HG03457 (cell line): ENCODE measurements around the gene STOML3.
"Not testable (repeated sequence)": the region's sequence is repeated elsewhere in the genome, so short reads cannot be mapped to it uniquely, and the experiment has no call there.

Experiments
- ATAC-seq: cut with Tn5 transposase; IDR thresholded peaks from one replicate; pipeline ENCODE4 v1.9.1; 2021; ENCODE audit warnings: moderate number of reproducible peaks; ENCODE audit not compliant: unreplicated experiment

The STOML3 gene, protein sequence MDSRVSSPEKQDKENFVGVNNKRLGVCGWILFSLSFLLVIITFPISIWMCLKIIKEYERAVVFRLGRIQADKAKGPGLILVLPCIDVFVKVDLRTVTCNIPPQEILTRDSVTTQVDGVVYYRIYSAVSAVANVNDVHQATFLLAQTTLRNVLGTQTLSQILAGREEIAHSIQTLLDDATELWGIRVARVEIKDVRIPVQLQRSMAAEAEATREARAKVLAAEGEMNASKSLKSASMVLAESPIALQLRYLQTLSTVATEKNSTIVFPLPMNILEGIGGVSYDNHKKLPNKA

DNA sequence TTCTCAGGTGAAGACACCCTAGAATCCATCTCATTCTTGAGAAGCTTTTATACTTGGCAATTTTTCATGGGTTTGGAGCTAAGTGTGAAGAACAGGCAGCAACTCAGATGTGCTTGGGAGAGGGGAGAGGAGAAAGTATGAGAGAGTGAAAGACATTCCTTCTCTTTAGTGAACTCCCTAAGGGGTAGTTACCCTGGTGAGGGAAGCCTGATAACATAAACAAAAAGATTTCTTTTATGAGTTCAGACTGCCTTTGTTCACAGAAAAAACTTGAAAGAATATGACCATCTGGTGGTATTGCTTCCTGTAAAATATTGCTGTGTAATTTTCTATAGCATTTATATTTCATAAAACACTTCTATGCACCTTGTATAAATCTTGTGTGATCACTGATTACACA is at the start of gene STOML3:
Gene STOML3 (minus strand): TSS at position 139 of the 400 bp plus-strand sequence. CDS start 110 bp downstream, at position 29.
- ATAC-seq, result no peak

DNA sequence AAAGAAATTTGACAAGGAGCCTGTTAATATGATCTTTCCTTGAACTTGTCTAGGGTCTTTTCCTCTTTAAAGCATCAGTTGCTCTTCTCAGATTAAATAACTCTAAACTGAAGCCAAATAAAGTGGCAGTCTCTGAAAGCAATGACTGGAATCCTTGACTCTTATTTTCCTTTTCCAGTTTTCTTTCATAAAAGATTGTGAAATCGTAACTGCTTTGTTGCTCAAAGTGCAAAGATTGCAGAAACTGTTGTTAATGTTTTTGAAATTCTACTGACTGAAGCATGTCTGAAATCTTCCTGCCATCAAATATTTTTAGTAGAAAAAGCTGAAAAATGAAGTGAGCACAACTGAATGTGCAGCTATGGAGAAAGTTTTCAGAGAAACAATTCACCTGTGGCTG is 49.6 kb upstream of the STOML3 start:
- ATAC-seq, result no peak

DNA sequence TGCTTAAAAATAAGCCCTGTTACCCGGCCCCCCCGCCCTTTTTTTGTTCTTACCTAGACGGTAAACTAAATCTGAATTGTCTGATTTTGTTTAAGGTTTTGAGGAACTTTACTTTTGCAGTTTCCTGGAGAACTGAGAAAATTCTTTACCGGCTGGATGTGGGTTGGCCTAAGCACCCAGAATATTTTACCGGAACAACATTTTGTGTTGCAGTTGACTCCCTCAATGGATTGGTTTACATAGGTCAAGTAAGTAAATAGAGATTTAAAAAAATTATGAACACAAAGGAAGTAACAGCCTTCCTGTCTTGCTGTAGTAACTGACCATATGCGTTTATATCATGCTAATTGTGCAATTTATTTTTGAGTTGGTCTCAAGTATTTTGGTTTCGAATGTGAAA is 48.4 kb upstream of the STOML3 start:
- ATAC-seq, result no peak

DNA sequence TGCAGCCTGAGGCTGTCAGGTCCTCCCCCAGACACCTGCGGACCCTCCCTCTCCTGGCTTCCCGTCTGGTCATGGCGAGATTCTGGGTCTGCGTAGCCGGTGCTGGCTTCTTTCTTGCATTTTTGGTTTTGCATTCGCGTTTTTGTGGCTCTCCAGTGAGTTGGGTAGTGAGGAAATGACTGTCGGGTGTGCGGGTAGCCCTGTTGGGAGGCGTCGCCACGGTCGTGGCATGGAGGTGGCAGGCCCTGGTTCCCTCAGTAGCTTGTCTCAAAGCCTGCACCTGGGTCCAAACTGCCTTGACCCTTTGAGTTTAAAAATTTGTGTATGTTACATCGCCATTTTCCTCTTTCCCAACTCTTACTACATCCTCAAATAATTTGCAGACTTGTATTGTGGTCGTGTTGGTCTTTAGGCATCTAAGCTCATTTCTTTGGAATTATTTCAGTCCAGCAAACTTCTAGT is 48.0 kb upstream of the STOML3 start:
- peak; percentile 29 for ATAC-seq

DNA sequence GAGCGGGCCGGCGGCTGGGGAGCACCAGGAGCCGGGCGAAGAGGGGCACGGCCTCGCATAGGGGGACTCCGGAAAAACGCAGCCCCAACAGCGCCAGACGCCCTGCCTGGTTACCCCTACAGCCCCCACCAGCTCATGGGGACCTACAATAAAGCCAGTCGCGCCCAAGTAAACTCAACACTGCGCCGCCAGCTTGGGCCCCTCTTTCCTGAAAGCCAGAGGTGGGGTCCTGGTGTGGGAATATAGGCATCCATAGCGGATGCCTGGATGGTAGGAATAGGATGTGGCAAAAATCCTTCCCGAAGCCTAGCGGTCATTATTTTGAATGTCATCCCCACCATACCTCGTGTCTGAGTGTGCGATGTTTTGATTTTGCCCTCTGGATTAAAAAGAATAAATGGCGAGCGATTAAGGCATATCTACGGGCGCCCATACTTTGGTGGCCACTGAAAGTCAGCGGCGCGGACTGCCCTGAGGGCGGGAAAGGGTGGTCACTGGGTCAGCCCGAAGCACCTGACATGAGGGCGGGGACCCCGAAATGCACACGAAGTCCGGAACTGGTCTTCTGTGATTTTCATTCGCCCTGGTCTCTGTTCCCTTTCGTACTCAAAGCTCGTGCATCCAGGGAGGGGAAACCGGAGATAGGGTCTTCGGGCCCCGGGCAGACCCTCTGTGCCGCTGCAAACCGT is 47.4 kb upstream of the STOML3 start, which contains the start of the genes NHLRC3 and PROSER1:
Gene NHLRC3 (plus strand): TSS at position 577 of the 689 bp plus-strand sequence. CDS start 184 bp downstream, outside the sequence.
Gene PROSER1 (minus strand): TSS at position 210 of the 689 bp plus-strand sequence. CDS start 847 bp downstream, outside the sequence.
- peak; percentile 54 for ATAC-seq

DNA sequence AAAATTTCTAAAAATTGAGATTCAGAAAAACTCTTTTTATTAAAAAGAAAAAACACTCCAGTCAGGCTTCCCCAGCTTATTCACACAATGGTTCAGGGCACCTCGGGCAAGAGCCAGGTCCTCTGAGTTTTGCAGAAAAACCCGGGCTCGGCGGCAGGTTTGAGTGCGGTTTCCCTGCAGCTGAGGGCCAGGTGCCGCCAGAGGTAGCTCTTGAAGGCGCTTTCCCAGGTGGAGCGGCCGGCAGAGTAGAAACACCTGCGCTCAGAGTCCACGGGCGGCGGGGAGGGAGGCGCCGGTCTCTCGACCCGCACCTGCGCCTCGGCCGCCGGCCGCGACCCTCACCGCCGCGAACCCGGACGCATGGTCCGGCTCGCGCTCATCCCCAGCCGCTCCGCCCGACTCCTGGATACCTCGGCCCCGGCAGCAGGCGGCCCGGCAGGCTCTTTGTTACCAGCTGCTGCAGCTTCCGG is 46.8 kb upstream of the STOML3 start:
- peak; percentile 13 for ATAC-seq

DNA sequence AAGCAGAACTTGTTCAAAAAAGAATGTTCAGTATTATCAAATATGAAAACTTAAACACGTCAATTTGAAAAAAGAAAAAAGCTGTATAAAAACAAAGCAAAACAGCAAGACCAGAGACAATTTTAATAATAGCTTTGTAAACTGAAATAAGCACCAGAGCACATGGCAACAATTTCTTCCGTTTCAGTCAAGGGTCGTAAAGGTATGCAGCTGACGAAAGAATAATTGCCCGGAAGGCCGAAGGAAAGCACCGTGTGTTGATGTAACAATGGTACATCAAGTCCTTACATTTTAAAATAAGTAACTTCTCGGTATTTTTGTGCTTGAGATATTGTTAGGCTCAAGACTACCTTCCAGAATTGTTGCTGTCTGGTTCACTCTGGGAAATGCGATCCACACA is 45.6 kb upstream of the STOML3 start:
- ATAC-seq, result no peak

DNA sequence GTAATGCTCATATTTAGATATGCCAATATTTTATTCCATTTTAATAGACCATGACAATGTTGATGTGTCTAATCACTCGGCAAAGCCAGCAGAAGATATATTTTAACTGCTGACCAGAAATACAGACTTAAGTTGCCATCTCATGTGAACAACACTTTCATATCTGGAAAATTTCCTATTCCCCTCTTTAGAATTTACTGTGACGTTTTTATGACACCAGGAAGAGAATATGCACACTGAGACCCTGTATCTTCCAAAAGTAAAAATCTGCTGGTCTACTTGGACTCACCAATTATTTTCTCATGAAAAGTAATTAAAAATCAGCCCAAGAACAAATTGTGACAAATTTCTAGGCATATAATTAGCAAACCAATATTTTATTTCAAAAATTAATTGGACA is 45.2 kb upstream of the STOML3 start:
- no peak for ATAC-seq

DNA sequence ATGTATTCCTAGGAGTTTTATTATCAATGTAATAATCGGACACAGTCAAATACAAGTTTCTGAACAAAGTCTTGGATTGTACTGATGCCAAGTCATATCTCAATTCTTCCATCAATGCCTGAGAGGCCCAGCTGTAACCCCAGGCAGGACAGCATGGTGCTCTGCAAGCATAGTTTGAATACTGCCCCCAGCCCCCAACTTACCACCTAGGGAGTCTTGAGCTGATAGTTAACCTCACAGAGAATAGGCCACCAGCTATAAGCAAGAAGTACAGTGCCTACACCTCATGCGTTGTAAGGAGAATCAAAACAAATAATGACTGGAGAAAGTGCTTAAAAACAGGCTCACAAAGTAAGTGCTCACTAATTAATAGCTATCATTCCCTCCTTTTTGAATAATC is 44.6 kb upstream of the STOML3 start:
- ATAC-seq, result no peak

DNA sequence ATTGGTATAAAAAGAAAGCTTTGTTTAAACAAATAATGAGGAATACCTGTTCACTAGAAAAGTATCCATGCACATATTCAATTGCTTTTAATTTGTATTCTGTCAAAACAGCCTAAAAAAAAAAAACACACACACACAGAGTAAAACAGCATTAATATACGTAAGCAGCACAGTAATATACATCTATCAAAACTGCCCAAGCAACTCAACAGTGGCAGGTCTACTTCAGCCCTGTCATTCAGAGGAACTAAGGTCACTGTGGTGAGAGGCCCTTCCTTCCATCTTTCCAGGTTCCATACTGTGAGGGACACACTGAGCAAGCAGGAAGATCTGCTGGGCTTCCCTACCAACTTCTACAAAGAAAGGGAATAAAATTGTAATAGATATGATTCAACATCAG is 43.5 kb upstream of the STOML3 start:
- no peak for ATAC-seq

DNA sequence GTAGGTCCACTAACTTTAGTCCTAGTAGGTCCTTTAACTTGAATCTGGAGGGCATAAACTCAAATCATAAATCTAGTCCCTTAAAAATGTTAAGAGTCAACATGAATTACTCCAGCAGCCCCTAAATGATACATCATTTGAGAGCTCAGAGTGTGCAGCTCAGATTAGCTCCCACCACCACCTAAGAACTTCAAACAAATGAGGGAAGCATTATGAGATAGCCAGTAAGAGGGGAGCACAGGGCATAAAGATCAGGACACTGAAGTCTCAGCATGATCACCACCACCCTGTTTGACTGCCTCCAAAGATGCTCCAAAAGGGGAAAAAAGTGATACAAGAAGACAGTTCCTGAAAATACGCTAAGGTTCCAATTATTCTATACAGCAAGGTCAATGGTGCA is 41.5 kb upstream of the STOML3 start:
- no peak for ATAC-seq

DNA sequence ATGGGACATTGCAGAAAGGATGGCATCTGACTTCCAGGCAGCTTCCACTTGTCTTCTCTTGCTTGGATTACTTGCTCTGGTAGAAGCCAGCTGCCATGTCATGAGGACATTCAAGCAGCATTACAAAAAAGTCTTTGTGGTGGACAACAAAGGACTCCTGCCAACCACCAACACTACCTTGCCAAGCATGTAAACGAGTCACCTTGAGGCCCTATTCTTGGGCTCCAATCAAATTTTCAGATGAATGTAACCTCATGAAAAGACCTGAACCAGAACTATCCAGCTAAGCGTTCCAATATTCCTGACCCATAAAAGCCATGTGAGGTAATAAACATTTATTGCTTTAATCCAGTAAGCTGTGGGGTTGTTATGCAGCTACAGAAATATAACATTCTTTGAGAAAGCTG is 34.8 kb upstream of the STOML3 start:
- no peak for ATAC-seq

DNA sequence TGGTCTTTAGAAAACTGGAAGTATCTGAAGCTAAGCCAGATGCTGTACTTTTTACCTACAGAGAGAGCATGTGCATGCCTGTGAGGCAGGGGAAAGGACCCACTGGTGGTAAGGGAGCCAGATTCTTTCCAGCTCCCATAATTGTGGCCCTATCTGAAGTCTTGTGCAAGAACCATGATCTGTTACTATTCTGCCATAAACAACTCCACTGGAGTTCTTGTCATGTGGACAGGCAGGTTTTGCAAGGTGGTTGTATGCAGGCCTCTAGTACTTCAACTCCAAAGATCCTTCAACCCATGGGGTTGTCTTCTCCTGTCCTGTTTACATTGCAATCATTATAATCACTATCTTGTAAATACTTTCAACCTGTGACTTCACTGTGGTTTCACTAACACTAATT is 33.1 kb upstream of the STOML3 start:
- no peak for ATAC-seq

DNA sequence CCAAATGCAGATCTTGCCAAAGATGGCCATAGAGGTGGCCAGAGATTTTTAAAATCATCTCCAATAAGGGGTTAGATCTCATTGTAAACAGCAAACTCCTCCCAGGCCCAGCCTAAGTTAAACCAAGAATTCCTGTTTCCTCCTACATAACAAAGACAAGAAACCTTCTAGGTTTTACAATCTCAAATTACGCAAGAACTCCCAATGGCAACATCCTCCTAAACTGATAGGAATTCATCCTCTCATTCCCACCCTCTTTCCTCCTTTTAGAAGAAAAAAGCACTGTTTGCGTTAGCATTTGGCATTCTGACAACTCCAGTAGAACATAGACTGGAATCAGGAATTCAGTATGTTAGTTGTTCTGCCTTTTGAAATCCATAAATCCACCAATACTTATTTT is 32.7 kb upstream of the STOML3 start:
- no peak for ATAC-seq

DNA sequence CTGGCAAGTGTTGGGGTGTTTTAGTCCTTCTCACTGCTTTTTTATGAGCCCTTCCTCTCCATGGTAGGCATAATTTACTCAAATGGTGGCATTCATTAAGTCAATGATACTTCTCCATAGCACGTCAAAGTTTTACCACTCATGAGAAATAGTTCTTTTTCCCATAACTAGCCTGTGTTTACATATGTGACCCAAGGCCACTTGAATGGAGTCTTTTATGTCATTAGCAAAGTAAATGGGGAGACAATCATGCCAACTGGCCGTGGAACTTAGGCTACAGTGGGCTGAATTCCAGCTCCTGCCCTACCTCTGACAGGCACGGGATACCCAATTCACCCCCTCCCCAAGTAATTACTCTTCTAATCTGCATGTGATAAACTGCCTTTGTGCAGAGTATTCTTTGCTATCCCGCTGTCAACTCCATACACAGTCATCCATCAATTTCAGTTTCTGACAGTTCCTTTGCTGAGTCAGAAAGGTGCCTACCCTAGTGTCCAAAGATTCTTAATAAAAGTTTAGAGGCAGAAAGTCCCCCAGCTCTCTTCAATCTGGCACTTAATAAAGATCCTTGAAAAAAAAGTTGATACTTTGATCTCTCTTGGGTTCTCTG is 30.3 kb upstream of the STOML3 start:
- no peak for ATAC-seq

DNA sequence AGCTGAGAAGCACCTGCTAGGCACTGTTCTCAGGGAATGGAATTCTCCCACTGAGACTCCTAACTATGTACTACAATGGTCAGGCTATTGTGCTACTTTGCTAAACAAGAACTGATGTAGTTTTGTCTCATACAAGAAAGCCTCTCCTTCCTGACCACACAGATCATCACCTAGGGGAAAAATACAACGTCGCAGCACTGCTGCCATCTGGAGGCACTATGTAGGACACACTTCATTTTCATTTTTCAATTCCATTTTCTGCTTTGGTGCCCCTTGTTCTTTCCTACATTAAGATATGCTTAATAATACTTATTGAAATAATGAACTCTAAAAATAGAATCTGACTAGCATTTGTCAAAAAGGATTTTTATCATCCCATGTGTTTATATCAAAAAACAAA is 26.2 kb upstream of the STOML3 start:
- peak; percentile 72 for ATAC-seq

DNA sequence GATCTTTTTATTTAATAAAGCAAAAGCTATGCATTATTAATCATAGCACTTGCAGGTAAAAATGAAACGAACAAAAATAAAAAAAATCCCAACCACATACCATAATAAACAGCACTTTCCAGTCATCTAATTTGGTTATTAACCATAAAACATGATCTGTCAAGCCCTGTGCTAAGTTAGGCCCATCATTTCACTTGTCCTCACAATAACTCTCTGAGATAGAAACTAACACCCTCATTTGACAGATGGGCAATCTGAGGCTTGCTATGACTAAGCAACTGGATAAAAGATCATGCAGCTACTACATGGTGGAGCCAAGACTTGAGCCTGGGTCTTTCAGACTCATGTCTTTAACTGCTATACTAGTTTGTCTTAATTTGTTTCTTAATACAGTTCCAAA is 25.5 kb upstream of the STOML3 start:
- ATAC-seq, result peak; percentile 81

DNA sequence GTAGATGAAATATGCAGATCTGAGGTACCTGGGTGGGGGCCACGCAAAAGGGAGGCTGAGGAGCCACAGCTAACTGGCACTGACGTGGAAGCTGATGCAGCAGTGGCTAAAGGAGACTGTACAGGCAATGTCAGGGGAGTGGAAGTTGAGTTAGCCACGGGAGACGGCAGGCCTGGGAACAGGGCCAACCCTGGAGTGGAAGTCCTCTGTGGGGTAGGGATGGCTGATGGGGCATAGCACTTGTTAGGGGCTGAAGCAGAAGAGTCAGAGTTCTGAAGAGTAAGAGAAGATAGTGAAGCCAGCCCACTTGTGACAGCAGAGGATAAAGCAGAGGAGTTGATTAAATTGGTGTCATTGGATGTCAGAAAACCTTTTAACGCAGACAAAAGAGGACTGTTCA is 22.8 kb upstream of the STOML3 start:
- ATAC-seq, result no peak

DNA sequence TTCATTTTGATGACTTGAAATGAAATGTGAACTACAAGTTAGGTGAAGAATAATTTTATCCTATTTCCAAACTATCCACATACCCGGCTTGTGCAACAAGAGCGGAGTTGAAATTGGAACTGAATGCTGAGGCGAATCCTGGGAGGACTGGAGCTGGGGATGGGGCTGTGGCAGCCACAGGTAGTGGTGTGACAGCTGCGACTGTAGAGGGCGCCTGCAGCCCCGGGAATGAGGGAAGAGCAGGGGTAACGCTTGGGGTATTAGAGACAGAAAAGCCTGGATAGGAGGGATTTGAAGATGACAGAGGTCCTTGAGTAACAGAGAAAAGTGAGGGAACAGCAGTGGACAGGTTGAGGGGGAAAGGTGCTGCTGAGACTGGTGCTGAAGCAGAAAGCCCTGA is 22.0 kb upstream of the STOML3 start:
- no peak for ATAC-seq

DNA sequence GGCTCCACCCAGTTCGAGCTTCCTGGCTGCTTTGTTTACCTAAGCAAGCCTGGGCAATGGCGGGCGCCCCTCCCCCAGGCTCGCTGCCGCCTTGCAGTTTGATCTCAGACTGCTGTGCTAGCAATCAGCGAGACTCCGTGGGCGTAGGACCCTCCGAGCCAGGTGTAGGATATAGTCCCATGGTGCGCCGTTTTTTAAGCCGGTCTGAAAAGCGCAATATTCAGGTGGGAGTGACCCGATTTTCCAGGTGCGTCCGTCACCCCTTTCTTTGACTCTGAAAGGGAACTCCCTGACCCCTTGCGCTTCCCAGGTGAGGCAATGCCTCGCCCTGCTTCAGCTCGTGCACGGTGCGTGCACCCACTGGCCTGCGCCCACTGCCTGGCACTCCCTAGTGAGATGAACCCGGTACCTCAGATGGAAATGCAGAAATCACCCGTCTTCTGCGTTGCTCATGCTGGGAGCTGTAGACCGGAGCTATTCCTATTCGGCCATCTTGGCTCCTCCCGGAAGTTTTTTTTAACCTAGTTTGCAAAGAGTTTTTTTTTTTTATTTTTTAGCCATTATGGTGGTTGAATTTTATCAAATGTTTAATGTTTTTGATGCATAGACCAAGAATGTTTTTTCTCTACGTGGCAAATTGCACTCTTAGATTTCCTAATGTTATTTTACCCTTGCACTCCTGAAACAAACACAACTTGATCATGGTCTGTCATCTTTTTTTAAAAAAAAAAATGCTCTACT is 15.9 kb upstream of the STOML3 start:
- not testable (repeated sequence) for ATAC-seq

DNA sequence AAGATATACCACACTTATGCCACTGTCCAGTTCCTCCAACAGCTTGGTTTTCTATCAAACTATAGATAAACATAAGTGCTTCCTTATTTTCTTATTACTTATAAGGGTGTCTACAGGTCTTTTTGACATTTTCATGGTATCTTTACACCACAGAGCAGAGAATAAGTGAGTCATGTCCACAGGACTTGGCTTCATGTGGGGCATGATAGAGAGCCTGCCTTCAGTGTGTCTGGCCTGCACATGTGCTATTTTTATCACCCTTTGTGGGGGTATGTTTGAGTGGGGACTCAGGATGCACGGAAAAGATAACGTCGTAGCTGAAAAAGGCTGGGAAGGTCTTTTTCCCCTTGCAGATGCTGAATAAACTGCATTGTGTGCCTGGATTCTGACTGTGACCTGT is 8.1 kb upstream of the STOML3 start:
- no peak for ATAC-seq
